HAP-1 (cell line): ENCODE measurements around the gene KCNJ2.

Experiments
- DNase-seq, 2 experiments: peaks; one replicate each; pipeline ENCODE4 v3.0.0-alpha.2; 2016 to 2020; ENCODE audit warnings: low spot score in 2 of 2
- H3K27me3 ChIP-seq: fragments of 250-450 bp; sonication (Bioruptor Pico); 2 replicates; pipeline ENCODE4 v1.5.1; 2020; ENCODE audit warnings: low read depth, mild to moderate bottlenecking, moderate library complexity
- H3K36me3 ChIP-seq: fragments of 250-450 bp; sonication (Bioruptor Pico); replicated peaks from 2 replicates; pipeline ENCODE4 v1.5.1; 2020; ENCODE audit warnings: mild to moderate bottlenecking
- H3K4me1 ChIP-seq: fragments of 250-450 bp; sonication (Bioruptor Pico); 2 replicates; pipeline ENCODE4 v1.5.1; 2020; ENCODE audit warnings: mild to moderate bottlenecking
- H3K4me3 ChIP-seq: fragments of 250-450 bp; sonication (Bioruptor Pico); 2 replicates; pipeline ENCODE4 v1.5.1; 2020; ENCODE audit warnings: mild to moderate bottlenecking, moderate library complexity
- H3K9me3 ChIP-seq: fragments of 250-450 bp; sonication (Bioruptor Pico); 2 replicates; pipeline ENCODE4 v1.5.1; 2020; ENCODE audit warnings: mild to moderate bottlenecking, moderate library complexity
- in situ Hi-C: fragments of 300-500 bp; cut with MboI; formaldehyde crosslinking; loops from 3 replicates; pipeline ENCODE4 v1.14.3; 2020; ENCODE audit warnings: low sequenced_read_pairs, inconsistent platforms, mixed read lengths

The KCNJ2 gene

DNA sequence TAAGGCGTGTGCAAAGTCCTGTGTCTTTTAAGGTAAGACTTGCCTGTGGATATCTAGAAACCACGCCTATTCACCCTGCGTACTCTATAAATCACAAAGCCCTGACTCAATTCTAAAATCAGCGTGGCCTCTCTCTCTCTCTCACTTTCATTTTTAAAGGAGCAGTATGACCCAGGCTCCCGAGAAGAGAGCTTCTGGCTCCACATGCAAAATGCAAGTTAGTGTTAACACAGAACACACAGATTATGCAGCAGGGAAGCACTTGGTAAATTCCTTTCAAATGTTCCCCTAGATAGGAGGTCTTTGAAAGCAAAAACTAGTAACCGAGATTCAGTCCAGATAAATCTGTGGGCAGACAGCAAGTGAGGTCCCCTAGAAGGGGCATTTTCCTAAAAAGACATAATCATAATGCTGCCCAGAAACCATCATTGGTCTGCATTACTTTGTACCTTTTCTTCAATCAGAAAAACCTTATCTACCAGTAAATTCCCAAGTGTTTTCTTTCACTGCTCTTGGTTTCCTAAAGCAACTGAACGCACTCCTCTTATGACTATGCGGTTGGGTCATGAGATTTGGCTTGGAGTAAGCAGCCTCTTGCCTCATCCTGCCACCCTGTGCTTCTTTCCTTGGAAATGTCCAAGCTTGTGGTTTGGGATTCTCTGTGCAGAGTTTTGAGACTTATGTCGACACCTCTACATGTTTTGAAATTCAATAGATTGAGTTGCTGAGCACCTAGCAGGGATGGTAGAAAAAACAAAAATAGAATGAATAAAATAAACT lies 31.7 kb upstream of the KCNJ2 start:
- Histone ChIP-seq H3K9me3 (no peaks in the 10 kb centered on the region), H3K4me1 (no peaks in the 10 kb centered on the region), H3K36me3 (no peaks in the 10 kb centered on the region), H3K27me3 (no peaks in the 10 kb centered on the region), H3K4me3 (no peak overlapping the region)
- DNase-seq: no peak
- in situ Hi-C loops: no loop called here

DNA sequence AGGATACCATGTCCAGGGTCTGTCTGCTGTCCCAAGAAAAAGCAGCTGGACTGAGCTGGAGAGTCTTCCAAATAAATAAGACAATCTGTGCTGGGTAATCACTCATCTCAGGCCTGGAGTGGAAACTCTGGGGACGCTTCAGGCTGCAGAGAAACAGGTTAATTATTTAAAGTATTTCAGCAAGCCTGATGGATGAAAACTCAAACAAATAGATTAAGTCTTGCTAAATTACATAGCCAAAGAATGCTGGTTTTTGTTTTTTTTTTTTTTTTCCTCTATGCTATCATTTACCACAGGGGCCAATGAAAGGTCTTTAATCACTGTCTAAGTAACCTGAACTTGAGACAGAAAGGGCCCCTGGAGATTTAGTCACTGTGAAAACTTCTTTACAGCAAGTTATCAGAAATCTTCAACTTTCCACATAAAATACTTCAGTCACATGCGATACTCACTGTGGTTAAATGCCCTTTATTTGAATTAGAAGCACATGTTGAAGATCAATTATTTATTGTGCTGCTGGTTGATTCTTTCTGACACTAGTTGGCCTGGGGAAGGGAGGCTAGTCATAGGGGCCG lies 31.0 kb upstream of the KCNJ2 start:
- no peaks in the 10 kb centered on the region for H3K4me1 ChIP-seq
- no peaks in the 10 kb centered on the region for H3K27me3 ChIP-seq
- H3K36me3 ChIP-seq: no peaks in the 10 kb centered on the region
- no peak for DNase-seq
- in situ Hi-C loops: no loop called here
- H3K9me3 ChIP-seq: no peaks in the 10 kb centered on the region
- no peak overlapping the region for H3K4me3 ChIP-seq

DNA sequence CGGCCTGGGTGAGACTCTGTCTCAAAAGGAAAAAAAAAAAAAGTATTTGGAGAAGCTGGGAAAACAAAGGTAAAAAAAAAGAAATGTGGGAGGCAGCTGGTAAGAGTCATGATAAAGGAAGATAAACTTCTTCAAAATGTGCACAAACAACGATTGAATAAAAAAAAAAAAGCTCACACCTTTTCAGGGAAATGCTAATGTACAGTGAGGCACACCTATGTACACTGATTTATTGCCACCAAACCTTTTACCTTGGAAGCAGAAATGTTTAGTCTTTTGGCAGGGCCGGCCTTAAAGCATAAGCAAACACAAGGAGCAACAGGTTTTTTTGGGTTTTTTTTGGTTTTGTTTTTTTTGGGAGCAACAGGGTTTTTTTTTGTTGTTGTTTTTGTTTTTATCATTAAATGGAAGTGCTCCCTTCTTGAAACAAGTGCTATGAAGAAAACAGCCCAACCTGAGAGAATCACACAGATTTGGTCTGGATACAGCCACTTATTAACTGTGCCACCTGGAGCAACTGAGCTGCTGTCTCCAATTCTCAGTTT lies 29.8 kb upstream of the KCNJ2 start:
- Histone ChIP-seq H3K4me1 (no peaks in the 10 kb centered on the region), H3K36me3 (no peaks in the 10 kb centered on the region), H3K9me3 (no peaks in the 10 kb centered on the region), H3K27me3 (no peaks in the 10 kb centered on the region), H3K4me3 (no peak overlapping the region)
- in situ Hi-C loops: no loop called here
- no peak for DNase-seq

DNA sequence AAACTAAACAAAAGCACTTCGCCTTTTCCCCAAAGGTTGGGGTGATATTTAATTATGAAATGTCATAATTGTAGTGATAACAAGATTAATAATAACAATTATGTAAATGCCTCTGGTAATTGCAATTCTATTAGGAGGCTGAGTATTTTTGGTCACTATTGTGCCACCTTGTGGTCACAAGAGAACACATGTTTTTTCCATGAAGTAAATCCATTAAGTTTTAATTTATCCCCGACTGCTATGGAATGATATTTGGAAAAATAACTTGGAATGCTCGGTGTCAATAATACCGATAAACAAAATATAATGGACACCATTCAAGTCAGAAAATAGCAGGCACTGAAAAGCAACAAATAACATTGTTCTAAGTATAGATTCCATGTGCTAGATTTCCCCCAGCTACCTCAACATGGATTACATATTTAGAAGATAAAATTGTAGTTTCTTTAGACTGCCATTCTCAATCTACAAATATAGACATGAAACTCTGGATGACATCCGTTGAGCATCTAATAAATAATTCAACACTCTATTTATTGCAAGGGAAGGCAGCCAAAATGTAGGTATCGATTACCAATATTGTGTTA lies 25.0 kb upstream of the KCNJ2 start:
- no peaks in the 10 kb centered on the region for H3K4me1 ChIP-seq
- DNase-seq: peak in 1 of 2 experiments; percentile 8
- H3K4me3 ChIP-seq: no peak overlapping the region
- H3K27me3 ChIP-seq: no peaks in the 10 kb centered on the region
- H3K9me3 ChIP-seq: no peaks in the 10 kb centered on the region
- in situ Hi-C loops: no loop called here
- H3K36me3 ChIP-seq: no peaks in the 10 kb centered on the region

DNA sequence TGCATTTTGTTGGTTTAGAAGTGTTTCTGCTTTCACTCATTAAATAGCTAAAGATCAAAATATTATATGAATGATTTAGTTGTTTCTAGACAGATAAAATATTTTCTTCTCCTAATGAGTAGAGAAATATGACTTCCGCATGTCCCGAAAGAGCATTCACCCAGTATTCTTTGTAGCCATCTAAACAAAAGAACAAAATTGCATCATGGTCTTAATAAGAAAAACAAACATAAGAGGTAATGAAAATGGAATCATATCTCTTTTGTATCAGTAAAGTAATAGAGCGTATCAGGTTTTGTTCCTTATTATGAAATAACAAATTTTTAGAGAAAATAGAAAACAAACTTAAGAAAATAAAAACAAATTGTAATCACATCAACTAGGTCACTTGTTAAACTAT lies 16.1 kb upstream of the KCNJ2 start:
- in situ Hi-C loops: loop anchor here (25.0 kb wide), 1 partner anchor 591 kb away; no protein-coding TSS in a partner anchor
- H3K4me3 ChIP-seq: no peak overlapping the region
- no peak for DNase-seq
- no peaks in the 10 kb centered on the region for H3K9me3 ChIP-seq
- no peaks in the 10 kb centered on the region for H3K36me3 ChIP-seq
- no peaks in the 10 kb centered on the region for H3K27me3 ChIP-seq
- H3K4me1 ChIP-seq: no peaks in the 10 kb centered on the region

DNA sequence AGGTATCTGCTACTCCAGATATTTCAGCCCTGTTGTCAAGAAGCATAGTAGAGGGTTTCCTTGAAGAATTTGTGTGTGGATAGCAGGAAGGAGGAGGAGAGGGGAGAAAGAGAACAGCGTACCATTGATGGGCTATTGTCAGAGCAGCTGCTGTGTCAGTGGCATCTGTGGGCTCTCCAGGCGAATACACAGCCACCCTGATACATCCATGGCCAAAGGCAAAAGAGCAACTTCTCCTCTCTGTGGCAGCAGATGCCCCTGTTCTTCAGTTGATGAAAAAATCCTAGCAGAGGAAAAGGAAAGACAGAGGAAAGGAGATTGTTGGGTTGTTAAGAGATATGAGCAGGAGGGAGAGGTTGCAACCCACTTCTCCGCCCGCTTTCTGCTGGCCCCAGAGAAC lies 12.2 kb upstream of the KCNJ2 start:
- DNase-seq: no peak
- no peaks in the 10 kb centered on the region for H3K9me3 ChIP-seq
- no peaks in the 10 kb centered on the region for H3K27me3 ChIP-seq
- no peak overlapping the region for H3K4me3 ChIP-seq
- in situ Hi-C loops: loop anchor here (25.0 kb wide), 1 partner anchor 595 kb away; no protein-coding TSS in a partner anchor
- H3K4me1 ChIP-seq: no peaks in the 10 kb centered on the region
- H3K36me3 ChIP-seq: no peaks in the 10 kb centered on the region

DNA sequence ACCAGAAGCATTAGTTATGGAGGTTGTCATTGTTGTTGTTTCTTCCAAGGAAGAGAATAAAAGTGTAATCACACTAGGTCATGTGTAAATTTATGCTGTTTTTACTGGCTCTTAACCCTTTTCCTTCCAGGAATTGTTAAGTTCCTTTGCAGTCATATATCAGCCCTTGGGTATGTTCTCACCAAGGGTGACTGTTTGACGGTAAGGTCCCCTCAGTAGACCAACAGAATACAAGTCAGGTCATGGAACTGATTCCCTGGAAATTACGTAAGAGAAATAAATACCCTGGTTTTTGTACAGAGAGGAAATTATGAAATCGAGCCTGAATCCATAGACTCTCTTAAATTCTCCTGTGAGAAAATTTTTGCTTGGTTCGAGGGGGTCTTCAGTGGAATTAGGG lies 11.2 kb upstream of the KCNJ2 start:
- H3K27me3 ChIP-seq: no peaks in the 10 kb centered on the region
- H3K4me1 ChIP-seq: no peaks in the 10 kb centered on the region

DNA sequence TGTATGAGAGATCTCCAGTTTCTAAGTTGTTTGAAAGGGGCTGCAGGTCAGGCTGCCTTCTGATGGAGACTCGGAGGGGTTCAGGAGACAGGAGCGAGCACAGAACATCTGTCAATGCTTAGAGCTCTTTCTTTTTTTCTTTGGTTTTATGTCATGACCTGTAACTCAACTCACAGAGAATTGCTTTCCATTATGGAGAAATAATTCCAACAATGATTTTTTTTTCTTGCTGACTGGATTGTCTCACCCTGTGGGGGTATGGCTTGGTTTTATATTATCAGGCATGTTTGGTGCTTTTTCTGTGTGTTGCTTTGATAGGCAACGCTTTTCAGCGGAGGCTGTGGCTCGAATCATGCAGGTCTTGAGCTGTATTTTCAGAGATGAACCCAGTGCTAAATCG lies 10.7 kb upstream of the KCNJ2 start:
- in situ Hi-C loops: loop anchor here (25.0 kb wide), 1 partner anchor 596 kb away; no protein-coding TSS in a partner anchor

More for the DNA sequence above, 11.2 kb upstream of the KCNJ2 start:
- in situ Hi-C loops: loop anchor here (25.0 kb wide), 1 partner anchor 596 kb away; no protein-coding TSS in a partner anchor
- Histone ChIP-seq H3K36me3 (no peaks in the 10 kb centered on the region), H3K9me3 (no peaks in the 10 kb centered on the region), H3K4me3 (no peak overlapping the region)
- no peak for DNase-seq

DNA sequence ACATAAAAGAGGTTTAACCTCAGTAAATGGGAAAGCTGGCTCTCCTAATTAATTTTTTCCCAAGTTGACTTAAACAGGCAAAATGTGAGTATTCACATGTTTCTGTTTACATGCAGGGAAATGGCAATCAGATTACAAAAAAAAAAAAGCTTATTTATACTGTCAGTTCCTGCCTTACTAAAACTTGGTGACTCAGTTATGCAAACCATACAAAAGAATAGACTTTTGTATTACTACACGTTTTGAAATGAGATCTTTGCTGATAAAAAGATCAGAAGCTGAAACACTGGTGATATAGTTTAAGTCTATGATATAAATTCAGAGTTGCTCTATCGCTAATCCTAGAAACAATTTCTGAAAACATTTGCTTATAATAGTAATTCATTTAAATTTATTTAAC lies 9.4 kb upstream of the KCNJ2 start:
- H3K36me3 ChIP-seq: no peaks in the 10 kb centered on the region
- no peak for DNase-seq
- in situ Hi-C loops: loop anchor here (25.0 kb wide), 1 partner anchor 598 kb away; no protein-coding TSS in a partner anchor
- H3K27me3 ChIP-seq: no peaks in the 10 kb centered on the region
- H3K4me3 ChIP-seq: no peak overlapping the region
- H3K4me1 ChIP-seq: no peaks in the 10 kb centered on the region
- H3K9me3 ChIP-seq: no peaks in the 10 kb centered on the region

More for the DNA sequence above, 10.7 kb upstream of the KCNJ2 start:
- Histone ChIP-seq H3K4me3 (no peak overlapping the region), H3K9me3 (no peaks in the 10 kb centered on the region), H3K4me1 (no peaks in the 10 kb centered on the region), H3K36me3 (no peaks in the 10 kb centered on the region), H3K27me3 (no peaks in the 10 kb centered on the region)
- DNase-seq: no peak

DNA sequence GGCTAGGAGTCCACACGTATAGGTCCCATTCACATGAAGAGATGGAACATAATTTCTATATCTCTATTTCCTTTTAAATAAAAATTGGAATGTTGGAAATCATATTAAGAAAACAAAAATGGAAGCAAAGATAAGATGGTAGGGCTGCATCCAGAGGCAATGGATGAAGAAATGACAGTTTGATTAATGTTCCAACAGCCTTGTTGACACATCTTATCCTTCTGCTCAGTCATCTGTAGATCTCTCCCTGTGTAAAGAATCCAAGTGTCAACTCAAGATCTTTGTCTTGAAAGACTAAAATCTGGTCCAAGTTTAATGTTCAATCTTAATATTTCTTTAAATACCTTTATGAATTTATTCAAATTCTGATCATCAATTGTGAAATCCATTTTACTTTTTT lies 7.8 kb upstream of the KCNJ2 start:
- in situ Hi-C loops: loop anchor here (25.0 kb wide), 1 partner anchor 599 kb away; no protein-coding TSS in a partner anchor
- Histone ChIP-seq H3K9me3 (no peaks in the 10 kb centered on the region), H3K27me3 (no peaks in the 10 kb centered on the region), H3K36me3 (no peaks in the 10 kb centered on the region), H3K4me3 (no peak overlapping the region), H3K4me1 (no peaks in the 10 kb centered on the region)
- DNase-seq: no peak

DNA sequence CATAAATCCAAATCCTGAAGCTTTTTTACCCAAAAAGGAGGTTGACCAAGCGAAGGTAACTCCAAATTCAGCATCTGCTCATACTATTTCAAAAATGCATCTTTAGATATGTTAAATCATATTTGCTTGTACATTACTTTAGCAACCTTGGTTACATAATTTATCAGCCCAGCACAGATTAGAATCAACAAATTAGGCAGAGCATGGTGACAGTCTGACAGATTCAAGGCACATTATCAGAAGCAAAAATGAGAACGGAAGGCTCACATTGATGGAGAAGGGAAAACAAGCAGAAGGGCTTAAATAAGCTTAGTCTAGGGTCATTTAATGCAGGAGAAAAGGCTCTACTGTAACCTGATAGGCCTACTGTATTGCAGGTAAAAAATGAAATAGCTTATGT lies 3.9 kb upstream of the KCNJ2 start:
- no peak for DNase-seq
- Histone ChIP-seq H3K4me3 (no peak overlapping the region), H3K9me3 (no peaks in the 10 kb centered on the region), H3K27me3 (0 out of 2 replicates have a peak, but pooled peaks cover 2% of the 10 kb centered on the region), H3K4me1 (no peaks in the 10 kb centered on the region), H3K36me3 (no peaks in the 10 kb centered on the region)
- in situ Hi-C loops: loop anchor here (25.0 kb wide), 1 partner anchor 603 kb away; no protein-coding TSS in a partner anchor

DNA sequence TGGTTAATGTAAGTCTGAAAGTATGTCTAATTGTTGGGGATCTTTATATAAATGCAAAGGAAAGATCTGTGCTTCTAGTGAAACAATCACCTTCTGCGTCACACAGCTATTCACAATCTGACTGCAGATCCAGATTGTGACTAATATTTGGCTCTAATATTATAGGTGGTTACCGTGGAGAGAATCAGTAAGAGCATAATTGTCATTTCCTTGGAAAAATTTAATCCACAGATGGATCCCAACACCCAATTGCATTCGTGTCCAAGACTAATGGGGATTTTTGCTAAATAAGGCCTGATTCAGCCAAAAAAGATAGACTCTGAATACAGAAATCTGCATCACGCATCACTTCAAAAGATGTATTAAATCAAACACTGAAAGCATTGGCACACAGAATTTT lies 2.7 kb upstream of the KCNJ2 start:
- no peak for DNase-seq
- Histone ChIP-seq H3K27me3 (0 out of 2 replicates have a peak, but pooled peaks cover 2% of the 10 kb centered on the region), H3K9me3 (no peaks in the 10 kb centered on the region), H3K36me3 (no peaks in the 10 kb centered on the region), H3K4me1 (no peaks in the 10 kb centered on the region), H3K4me3 (no peak overlapping the region)
- in situ Hi-C loops: loop anchor here (25.0 kb wide), 1 partner anchor 604 kb away; no protein-coding TSS in a partner anchor

DNA sequence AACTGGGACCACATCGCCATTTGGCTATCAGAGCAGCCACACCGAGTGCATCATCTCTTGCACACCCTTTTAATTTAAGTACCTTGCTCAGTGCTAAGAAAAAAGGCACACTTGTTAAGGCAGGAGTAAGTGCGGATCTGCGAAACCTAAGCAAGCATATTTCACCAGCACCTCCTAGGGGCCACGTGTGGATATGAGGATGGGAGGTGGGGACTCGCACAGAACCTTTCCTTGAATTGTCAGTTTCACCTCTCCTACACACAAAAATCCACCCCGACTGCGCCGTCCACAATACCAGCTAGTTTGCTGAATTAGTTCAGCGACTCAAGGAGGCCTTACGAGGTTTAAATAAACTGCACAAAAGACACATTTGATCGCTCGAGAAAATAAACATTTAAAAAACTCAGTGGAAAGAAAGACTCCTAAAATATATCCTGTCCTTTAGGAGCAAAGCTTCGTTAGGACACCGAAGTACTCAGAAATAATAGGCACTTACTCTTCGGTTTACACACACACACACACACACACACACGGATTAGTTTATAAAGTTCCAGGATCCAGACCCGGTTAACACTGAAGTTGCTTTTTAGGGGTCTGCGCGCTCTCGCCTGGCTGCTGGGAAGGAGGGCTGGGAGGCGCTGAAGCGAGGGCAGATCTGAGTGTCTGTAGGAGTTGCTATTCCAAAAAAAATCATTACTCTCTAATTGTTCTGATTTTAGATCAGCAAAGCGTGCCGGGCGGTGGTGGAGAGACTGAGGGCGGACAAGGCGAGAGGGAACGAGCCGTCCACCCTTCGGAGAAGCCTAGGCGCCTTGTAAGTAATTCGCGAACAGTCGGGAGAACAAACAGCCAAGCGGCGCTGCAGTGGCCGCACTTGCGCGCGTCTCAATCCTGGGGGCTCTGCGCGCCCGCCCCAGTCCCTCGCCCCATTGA lies 1.0 kb upstream of the KCNJ2 start:
- H3K27me3 ChIP-seq: 0 out of 2 replicates have a peak, but pooled peaks cover 2% of the 10 kb centered on the region
- no peaks in the 10 kb centered on the region for H3K36me3 ChIP-seq
- DNase-seq: peak in 1 of 2 experiments; percentile 46
- in situ Hi-C loops: loop anchor here (25.0 kb wide), 1 partner anchor 606 kb away; no protein-coding TSS in a partner anchor
- H3K9me3 ChIP-seq: no peaks in the 10 kb centered on the region
- no peaks in the 10 kb centered on the region for H3K4me1 ChIP-seq
- H3K4me3 ChIP-seq: peak overlapping the region; percentile 24
